Testis (tissue), 3 donors: ENCODE results near the gene HTR7. TPM values are rescaled to one million over a fixed set of nuclear protein-coding genes. Genes with fewer than 3 reads are reported as not detected.
"Not testable (repeated sequence)": the region's sequence is repeated elsewhere in the genome, so short reads cannot be mapped to it uniquely, and the experiment has no call there.

ENCODE experiments used
- DNase-seq: peaks from one replicate; pipeline ENCODE4 v3.0.0-alpha.2; 2019
- H3K27ac ChIP-seq, 2 donors: fragments of 200-600 bp; sonication (generic); one replicate each; pipeline ENCODE4 v1.5.1; 2019
- H3K27me3 ChIP-seq: fragments of 200-600 bp; sonication (generic); one replicate; pipeline ENCODE4 v1.5.1; 2019
- H3K36me3 ChIP-seq: fragments of 200-600 bp; sonication (generic); one replicate; pipeline ENCODE4 v1.5.1; 2017; ENCODE audit warnings: low read depth; ENCODE audit errors: missing control alignments
- H3K4me1 ChIP-seq: fragments of 200-600 bp; sonication (generic); one replicate; pipeline ENCODE4 v1.5.1; 2019
- H3K4me3 ChIP-seq, 2 donors: fragments of 200-600 bp; sonication (generic); one replicate each; pipeline ENCODE4 v1.5.1; 2017 to 2019
- H3K9me3 ChIP-seq: fragments of 200-600 bp; sonication (generic); one replicate; pipeline ENCODE4 v1.5.1; 2017
- CTCF ChIP-seq, 3 experiments: fragments of 450-650 bp in 2 of 3; fragments of 200-600 bp in 1 of 3; sonication (generic) in 1 of 3; IDR thresholded peaks; one replicate each; pipeline ENCODE4 v1.5.1; 2016 to 2019; ENCODE audit warnings: antibody characterized with exemption in 3 of 3, mild to moderate bottlenecking in 2 of 3, moderate library complexity in 1 of 3
- POLR2A ChIP-seq: fragments of 450-650 bp; IDR thresholded peaks from one replicate; pipeline ENCODE4 v1.6.1; 2017; ENCODE audit warnings: antibody characterized with exemption, mild to moderate bottlenecking, moderate library complexity
- WGBS, 2 donors: methylation state at CpG; one replicate each; pipeline ENCODE4 v1.1.5; 2018; 5-methylcytosine and 5-hydroxymethylcytosine counted together
- intact Hi-C: fragments of 100-400 bp; cut with DNase I; formaldehyde crosslinking; loops from one replicate; pipeline ENCODE4 v1.15.1; 2023; ENCODE audit warnings: low total_unique reads
- polyA plus RNA-seq: library from polyadenylated mRNA; stranded (reverse); fragments of 350-450 nt; fragmentation: Illumina TruSeq; extraction: RNeasy Lipid Tissue Mini Kit (QIAGEN cat#74804); gene quantifications from one replicate; pipeline ENCODE4 v1.2.3, GENCODE V29; 2014; ENCODE audit warnings: low read depth, low replicate concordance; ENCODE audit not compliant: insufficient read depth
- total RNA-seq, 2 donors: library from RNA; depleted of rRNA; stranded (reverse); fragments of >200 nt; gene quantifications; one replicate each; pipeline ENCODE4 v1.2.3, GENCODE V29; 2016

HTR7 gene
- total and polyA plus RNA-seq, 3 donors from 2014 or later: 8.3 to 26.2 (median 9.4) TPM

- Histone ChIP-seq H3K27me3 (no peaks in the 10 kb centered on the region), H3K36me3 (no peaks in the 10 kb centered on the region), H3K4me3 (no peak overlapping the region), H3K27ac (no peak overlapping the region), H3K4me1 (no peaks in the 10 kb centered on the region), H3K9me3 (no peaks in the 10 kb centered on the region)
- DNase-seq: no peak
- intact Hi-C loops: no loop called here
- WGBS, 2 donors: 78 to 79% methylated on average over 3 of the region's 3 CpGs
- TF ChIP-seq POLR2A (no peak), CTCF (IDR thresholded peaks at IDR 0.05) (no peak)
Observed at GRCh38 chr10:90834326-90834725, 23.5 kb downstream of the HTR7 start.

GRCh38 chr10:90832111-90832510 is 25.7 kb downstream of the HTR7 start:
- no peak for DNase-seq
- no peaks in the 10 kb centered on the region for H3K4me1 ChIP-seq
- TF ChIP-seq CTCF (IDR thresholded peaks at IDR 0.05) (no peak), POLR2A (no peak)
- H3K9me3 ChIP-seq: no peaks in the 10 kb centered on the region
- no peak overlapping the region for H3K4me3 ChIP-seq
- H3K27ac ChIP-seq: no peak overlapping the region
- H3K27me3 ChIP-seq: no peaks in the 10 kb centered on the region
- 97 to 100% methylated on average over 1 to 17 of the region's 17 CpGs for WGBS, 2 donors
- intact Hi-C loops: no loop called here
- H3K36me3 ChIP-seq: no peaks in the 10 kb centered on the region

- no peaks in the 10 kb centered on the region for H3K4me1 ChIP-seq
- no peaks in the 10 kb centered on the region for H3K36me3 ChIP-seq
- no peaks in the 10 kb centered on the region for H3K27me3 ChIP-seq
- WGBS, 2 donors: 43 to 83% methylated on average over 1 of the region's 1 CpG
- TF ChIP-seq CTCF (IDR thresholded peaks at IDR 0.05): no peak
- TF ChIP-seq POLR2A: no peak
- H3K4me3 ChIP-seq: no peak overlapping the region
- DNase-seq: no peak
- intact Hi-C loops: no loop called here
- H3K27ac ChIP-seq: no peak overlapping the region
- H3K9me3 ChIP-seq: no peaks in the 10 kb centered on the region
Observed at GRCh38 chr10:90822508-90822907, 35.3 kb downstream of the HTR7 start.

- H3K27ac ChIP-seq, H3K4me1 ChIP-seq, DNase-seq, intact Hi-C loops, H3K27me3 ChIP-seq, H3K9me3 ChIP-seq, H3K36me3 ChIP-seq, H3K4me3 ChIP-seq: not testable (repeated sequence)
- 64 to 73% methylated on average over 1 of the region's 1 CpG for WGBS, 2 donors
Observed at GRCh38 chr10:90821864-90822263, 36.0 kb downstream of the HTR7 start.

DNA sequence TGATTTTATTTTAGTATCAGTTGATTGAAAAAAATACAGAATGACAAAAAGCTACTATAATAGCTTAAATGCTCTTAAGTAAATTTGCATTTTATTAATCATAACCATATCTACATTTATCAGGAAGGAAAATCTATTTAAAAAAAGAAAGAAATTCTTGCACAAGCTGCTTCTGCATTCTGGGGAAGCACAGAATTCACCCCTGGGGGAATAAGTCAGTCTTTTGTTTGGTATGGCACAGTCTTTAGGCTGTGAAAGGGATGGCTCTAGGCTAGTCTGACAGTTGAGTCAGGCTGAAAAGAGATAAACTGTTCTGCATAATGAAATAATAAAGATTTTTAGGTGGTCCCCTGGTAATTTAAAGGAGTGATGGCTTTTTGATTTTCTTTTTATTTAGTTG is 37.9 kb downstream of the HTR7 start:
- intact Hi-C loops: no loop called here
- DNase-seq: no peak
- no peaks in the 10 kb centered on the region for H3K4me1 ChIP-seq
- no peak overlapping the region for H3K4me3 ChIP-seq
- H3K36me3 ChIP-seq: no peaks in the 10 kb centered on the region
- no peak overlapping the region for H3K27ac ChIP-seq
- TF ChIP-seq CTCF (IDR thresholded peaks at IDR 0.05) (no peak), POLR2A (no peak)
- no peaks in the 10 kb centered on the region for H3K9me3 ChIP-seq
- H3K27me3 ChIP-seq: no peaks in the 10 kb centered on the region
